ENCODE measurements around the gene TANK. TPM values are rescaled to one million over a fixed set of nuclear protein-coding genes. Genes with fewer than 3 reads are reported as not detected.

Gene TANK
- total and polyA plus RNA-seq, 2 donors from 2014 or later: 21.2 to 56.1 TPM

GRCh38 chr2:161138429-161138828 is 21.8 kb upstream of the TANK start:
- no peak overlapping the region for H3K27ac ChIP-seq (ENCODE audit: low read depth in 2 of 2, low read length in 2 of 2)

GRCh38 chr2:161139098-161139987 is 20.9 kb upstream of the TANK start:
- H3K4me3 ChIP-seq (ENCODE audit: low read length in 3 of 3): no peak overlapping the region
- FAIRE-seq: peak; percentile 29
- H3K36me3 ChIP-seq (ENCODE audit: control insufficient read depth in 2 of 3, insufficient read depth in 3 of 3, low read length in 3 of 3): no peaks in the 10 kb centered on the region

More at GRCh38 chr2:161138429-161138828, 21.8 kb upstream of the TANK start:
- DNase-seq (no peak), FAIRE-seq (no peak)
- TF ChIP-seq CTCF (IDR thresholded peaks at IDR 0.05; ENCODE audit: borderline replicate concordance, extremely low read depth, insufficient read depth): no peak
- Histone ChIP-seq H3K4me1 (ENCODE audit: control insufficient read depth in 2 of 3, insufficient read depth in 2 of 3, low read depth in 1 of 3, low read length in 3 of 3) (peaks cover 0 to 13% (median 11%) of the 10 kb centered on the region in 3 donors), H3K4me3 (ENCODE audit: low read length in 3 of 3) (no peak overlapping the region), H3K27me3 (ENCODE audit: control insufficient read depth, insufficient read depth, low read length) (no peaks in the 10 kb centered on the region), H3K36me3 (ENCODE audit: control insufficient read depth in 2 of 3, insufficient read depth in 3 of 3, low read length in 3 of 3) (no peaks in the 10 kb centered on the region), H3K9me3 (ENCODE audit: control insufficient read depth in 2 of 3, insufficient read depth in 1 of 3, low read length in 3 of 3) (no peaks in the 10 kb centered on the region), H3K9ac (ENCODE audit: low read length in 3 of 3) (no peak overlapping the region)
- intact Hi-C loops (cut with DNase I): no loop called here

GRCh38 chr2:161141033-161141432 is 19.2 kb upstream of the TANK start:
- intact Hi-C loops (cut with DNase I): no loop called here
- Histone ChIP-seq H3K9ac (ENCODE audit: low read length in 3 of 3) (no peak overlapping the region), H3K4me1 (ENCODE audit: control insufficient read depth in 2 of 3, insufficient read depth in 2 of 3, low read depth in 1 of 3, low read length in 3 of 3) (no peaks in the 10 kb centered on the region), H3K4me3 (ENCODE audit: low read length in 3 of 3) (no peak overlapping the region), H3K27ac (ENCODE audit: low read depth in 2 of 2, low read length in 2 of 2) (no peak overlapping the region), H3K36me3 (ENCODE audit: control insufficient read depth in 2 of 3, insufficient read depth in 3 of 3, low read length in 3 of 3) (no peaks in the 10 kb centered on the region), H3K27me3 (ENCODE audit: control insufficient read depth, insufficient read depth, low read length) (no peaks in the 10 kb centered on the region), H3K9me3 (ENCODE audit: control insufficient read depth in 2 of 3, insufficient read depth in 1 of 3, low read length in 3 of 3) (no peaks in the 10 kb centered on the region)
- FAIRE-seq (no peak), DNase-seq (no peak)
- TF ChIP-seq CTCF (IDR thresholded peaks at IDR 0.05; ENCODE audit: borderline replicate concordance, extremely low read depth, insufficient read depth): no peak

More at GRCh38 chr2:161139098-161139987, 20.9 kb upstream of the TANK start:
- Histone ChIP-seq H3K9me3 (ENCODE audit: control insufficient read depth in 2 of 3, insufficient read depth in 1 of 3, low read length in 3 of 3) (no peaks in the 10 kb centered on the region), H3K27me3 (ENCODE audit: control insufficient read depth, insufficient read depth, low read length) (no peaks in the 10 kb centered on the region), H3K4me1 (ENCODE audit: control insufficient read depth in 2 of 3, insufficient read depth in 2 of 3, low read depth in 1 of 3, low read length in 3 of 3) (peaks cover 0 to 10% (median 8%) of the 10 kb centered on the region in 3 donors), H3K27ac (ENCODE audit: low read depth in 2 of 2, low read length in 2 of 2) (no peak overlapping the region), H3K9ac (ENCODE audit: low read length in 3 of 3) (peak overlapping the region in 1 of 3 donors; percentile 14)
- no peak for TF ChIP-seq CTCF (IDR thresholded peaks at IDR 0.05; ENCODE audit: borderline replicate concordance, extremely low read depth, insufficient read depth)
- no peak for DNase-seq
- intact Hi-C loops (cut with DNase I): no loop called here

All from kidney (tissue), 14 donors.